Measurements from ENCODE around the gene SPAG17.

DNA sequence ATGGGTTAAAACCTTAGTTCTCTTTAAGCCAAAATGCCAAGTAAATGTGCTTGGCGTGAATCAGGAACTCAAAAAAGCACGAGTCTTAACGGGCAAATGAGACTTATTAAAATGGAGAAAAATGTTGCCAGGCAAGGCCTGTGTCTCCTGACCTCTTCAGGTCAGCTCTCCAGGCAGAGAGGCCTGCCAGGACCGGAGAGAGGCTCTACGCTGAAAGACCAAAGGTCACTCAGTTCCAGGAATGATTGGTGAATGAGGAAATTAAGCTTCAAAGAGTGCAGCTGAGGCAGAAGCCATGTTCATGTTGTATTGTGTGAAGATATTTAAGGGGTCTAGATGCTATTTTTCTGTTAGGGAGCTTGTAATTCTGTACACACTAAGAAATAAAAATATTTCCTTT, 66.6 kb downstream of the SPAG17 start:
- TF ChIP-seq MAFK (IDR thresholded peaks at IDR 0.05; ENCODE audit: low read depth, low read length) (no peak), POLR2A (IDR thresholded peaks at IDR 0.05; ENCODE audit: low read depth, low read length) (no peak), MAZ (IDR thresholded peaks at IDR 0.05; ENCODE audit: borderline replicate concordance, low read depth, low read length) (no peak), RAD21 (IDR thresholded peaks at IDR 0.05; ENCODE audit: low read length) (no peak), CEBPB (IDR thresholded peaks at IDR 0.05; ENCODE audit: low read depth, low read length) (no peak), RCOR1 (IDR thresholded peaks at IDR 0.05; ENCODE audit: insufficient replicate concordance, low read length) (no peak), SMC3 (IDR thresholded peaks at IDR 0.05; ENCODE audit: low read depth, low read length) (no peak), BHLHE40 (IDR thresholded peaks at IDR 0.05; ENCODE audit: low read depth, low read length) (no peak), CHD1 (IDR thresholded peaks at IDR 0.05; ENCODE audit: low read depth, low read length) (no peak), FOS (IDR thresholded peaks at IDR 0.05; ENCODE audit: low read depth, low read length) (no peak), MXI1 (IDR thresholded peaks at IDR 0.05; ENCODE audit: borderline replicate concordance, low read depth, low read length) (no peak)
- TF ChIP-seq, protein P1, sequence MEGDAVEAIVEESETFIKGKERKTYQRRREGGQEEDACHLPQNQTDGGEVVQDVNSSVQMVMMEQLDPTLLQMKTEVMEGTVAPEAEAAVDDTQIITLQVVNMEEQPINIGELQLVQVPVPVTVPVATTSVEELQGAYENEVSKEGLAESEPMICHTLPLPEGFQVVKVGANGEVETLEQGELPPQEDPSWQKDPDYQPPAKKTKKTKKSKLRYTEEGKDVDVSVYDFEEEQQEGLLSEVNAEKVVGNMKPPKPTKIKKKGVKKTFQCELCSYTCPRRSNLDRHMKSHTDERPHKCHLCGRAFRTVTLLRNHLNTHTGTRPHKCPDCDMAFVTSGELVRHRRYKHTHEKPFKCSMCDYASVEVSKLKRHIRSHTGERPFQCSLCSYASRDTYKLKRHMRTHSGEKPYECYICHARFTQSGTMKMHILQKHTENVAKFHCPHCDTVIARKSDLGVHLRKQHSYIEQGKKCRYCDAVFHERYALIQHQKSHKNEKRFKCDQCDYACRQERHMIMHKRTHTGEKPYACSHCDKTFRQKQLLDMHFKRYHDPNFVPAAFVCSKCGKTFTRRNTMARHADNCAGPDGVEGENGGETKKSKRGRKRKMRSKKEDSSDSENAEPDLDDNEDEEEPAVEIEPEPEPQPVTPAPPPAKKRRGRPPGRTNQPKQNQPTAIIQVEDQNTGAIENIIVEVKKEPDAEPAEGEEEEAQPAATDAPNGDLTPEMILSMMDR (conservative IDR thresholded peaks at IDR 0.05; ENCODE audit: low read depth, low read length): no peak
- TF ChIP-seq, protein P2, sequence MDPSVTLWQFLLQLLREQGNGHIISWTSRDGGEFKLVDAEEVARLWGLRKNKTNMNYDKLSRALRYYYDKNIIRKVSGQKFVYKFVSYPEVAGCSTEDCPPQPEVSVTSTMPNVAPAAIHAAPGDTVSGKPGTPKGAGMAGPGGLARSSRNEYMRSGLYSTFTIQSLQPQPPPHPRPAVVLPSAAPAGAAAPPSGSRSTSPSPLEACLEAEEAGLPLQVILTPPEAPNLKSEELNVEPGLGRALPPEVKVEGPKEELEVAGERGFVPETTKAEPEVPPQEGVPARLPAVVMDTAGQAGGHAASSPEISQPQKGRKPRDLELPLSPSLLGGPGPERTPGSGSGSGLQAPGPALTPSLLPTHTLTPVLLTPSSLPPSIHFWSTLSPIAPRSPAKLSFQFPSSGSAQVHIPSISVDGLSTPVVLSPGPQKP (IDR thresholded peaks at IDR 0.05; ENCODE audit: borderline replicate concordance, low read depth, low read length): no peak

Data from IMR-90 (cell line).